ENCODE measurements around the gene EFNA2. TPM values are rescaled to one million over a fixed set of nuclear protein-coding genes. Genes with fewer than 3 reads are reported as not detected.

EFNA2 gene
- total RNA-seq, 1 experiment from 2014 or later: 12.2 TPM

GRCh38 chr19:1282588-1283206 is 3.0 kb upstream of the EFNA2 start:
- intact Hi-C loops (cut with micrococcal nuclease): no loop called here
- TF ChIP-seq EGR1 (IDR thresholded peaks at IDR 0.05; ENCODE audit: low read depth) (no peak), YY1 (IDR thresholded peaks at IDR 0.05; ENCODE audit: extremely low read depth, insufficient replicate concordance, low read depth, low read length) (no peak), REST (IDR thresholded peaks at IDR 0.05; ENCODE audit: low read depth) (no peak), CTCF (IDR thresholded peaks at IDR 0.05 in 2 of 3, conservative IDR thresholded peaks at IDR 0.05 in 1 of 3; ENCODE audit: borderline replicate concordance in 1 of 3, insufficient read depth in 1 of 3, low read depth in 2 of 3, low read length in 2 of 3) (no peak), CBX3 (IDR thresholded peaks at IDR 0.05; ENCODE audit: low read depth) (no peak), JUND (IDR thresholded peaks at IDR 0.05) (no peak), FOSL1 (IDR thresholded peaks at IDR 0.05; ENCODE audit: low read depth) (no peak), ELF1 (IDR thresholded peaks at IDR 0.05; ENCODE audit: borderline replicate concordance, low read depth) (no peak), SRF (IDR thresholded peaks at IDR 0.05; ENCODE audit: low read depth) (no peak), TCF7L2 (IDR thresholded peaks at IDR 0.05; ENCODE audit: borderline replicate concordance, extremely low read depth, insufficient read depth, insufficient read length) (no peak), EZH2 (IDR thresholded peaks at IDR 0.05) (no peak), EZH2phosphoT487 (IDR thresholded peaks at IDR 0.05; ENCODE audit: borderline replicate concordance) (no peak), SP1 (IDR thresholded peaks at IDR 0.05; ENCODE audit: low read depth) (no peak)
- TF ChIP-seq, protein P1, sequence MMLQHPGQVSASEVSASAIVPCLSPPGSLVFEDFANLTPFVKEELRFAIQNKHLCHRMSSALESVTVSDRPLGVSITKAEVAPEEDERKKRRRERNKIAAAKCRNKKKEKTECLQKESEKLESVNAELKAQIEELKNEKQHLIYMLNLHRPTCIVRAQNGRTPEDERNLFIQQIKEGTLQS (IDR thresholded peaks at IDR 0.05): no peak
- TF ChIP-seq, protein P2, sequence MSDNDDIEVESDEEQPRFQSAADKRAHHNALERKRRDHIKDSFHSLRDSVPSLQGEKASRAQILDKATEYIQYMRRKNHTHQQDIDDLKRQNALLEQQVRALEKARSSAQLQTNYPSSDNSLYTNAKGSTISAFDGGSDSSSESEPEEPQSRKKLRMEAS (IDR thresholded peaks at IDR 0.05): no peak
- Histone ChIP-seq H3K9me2 (ENCODE audit: insufficient read depth) (no peaks in the 10 kb centered on the region), H3K27ac (ENCODE audit: low read depth, low read length) (no peak overlapping the region), H3K27me3 (ENCODE audit: insufficient read depth, low read length) (no peaks in the 10 kb centered on the region), H3K4me2 (ENCODE audit: low read length) (no peak overlapping the region), H3K36me3 (ENCODE audit: control insufficient read depth in 1 of 2, insufficient read depth in 2 of 2, low read length in 2 of 2) (peaks cover 0 to 7% of the 10 kb centered on the region in 2 experiments; a peak in 1 of 4 replicates), H3K4me3 (replicated peaks in 1 of 2; ENCODE audit: low read depth in 1 of 2, low read length in 2 of 2) (no peak overlapping the region), H2AFZ (ENCODE audit: low read depth, low read length, poor library complexity, severe bottlenecking) (no peak overlapping the region), H3K9me3 (ENCODE audit: control insufficient read depth in 1 of 2, insufficient read depth in 1 of 2, low read depth in 1 of 2, low read length in 2 of 2) (no peaks in the 10 kb centered on the region), H3K9ac (ENCODE audit: low read length) (no peak overlapping the region), H4K20me1 (ENCODE audit: insufficient read depth) (no peaks in the 10 kb centered on the region), H3K79me2 (ENCODE audit: insufficient read depth, low read length) (no peaks in the 10 kb centered on the region; the same call in 1 of the 2 replicates), H3K4me1 (ENCODE audit: control insufficient read depth in 1 of 2, insufficient read depth in 2 of 2, low read length in 2 of 2) (peaks cover 5 to 22% of the 10 kb centered on the region in 2 experiments; a peak in 2 of 4 replicates)
- ChIA-PET CTCF (no interaction called here), POLR2A (no interaction called here), RAD21 (ENCODE audit: low non-redundant PET in 1 of 2, low total read pairs in 2 of 2, uncharacterized antibody in 2 of 2, unreplicated experiment in 2 of 2) (no interaction called here)
- DNase-seq (ENCODE audit: low read depth, low spot score) (no peak), ATAC-seq (no peak)
- BruUV-seq (replicated peaks): no TSS peak
